ENCODE measurements around the gene DYRK4.
A peak's percentile ranks its signal among the peaks of the same experiment; 100 is the strongest.

DYRK4 gene

DNA sequence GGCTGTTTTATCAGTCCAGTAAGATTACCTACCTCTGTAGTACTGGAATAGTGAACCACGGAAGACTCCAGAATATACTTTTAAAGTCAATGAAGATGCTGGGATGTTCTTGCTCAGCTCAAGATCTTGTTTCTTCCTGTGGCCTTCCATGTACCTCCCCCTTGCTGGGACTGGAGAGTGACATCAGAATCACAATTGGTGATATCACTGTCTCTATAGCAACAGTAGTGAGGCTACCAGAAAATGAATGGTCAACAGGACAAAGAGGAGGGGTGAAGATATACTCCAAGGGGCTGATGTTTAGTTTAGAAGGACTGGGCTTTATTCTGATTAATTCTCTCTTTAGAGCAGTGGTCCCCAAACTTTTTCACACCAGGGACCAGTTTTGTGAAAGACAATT is 83.0 kb downstream of the DYRK4 start:
- no peak overlapping the region for H3K4me3 ChIP-seq (ENCODE audit: low read length)
- no peaks in the 10 kb centered on the region for H3K9me2 ChIP-seq (replicated peaks; ENCODE audit: control insufficient read depth, low read length)
- no peaks in the 10 kb centered on the region for H3K36me3 ChIP-seq (ENCODE audit: control insufficient read depth, low read length)
- H3K4me1 ChIP-seq (ENCODE audit: control insufficient read depth, low read length), result peaks cover 13% of the 10 kb centered on the region
- H4K20me1 ChIP-seq (ENCODE audit: control insufficient read depth, insufficient read depth, low read depth, low read length), result no peaks in the 10 kb centered on the region
- no peak overlapping the region for H3K4me2 ChIP-seq (ENCODE audit: low read length)
- H3F3A ChIP-seq (ENCODE audit: control insufficient read depth, insufficient read depth), result no peaks in the 10 kb centered on the region
- H3K9me3 ChIP-seq (ENCODE audit: control insufficient read depth, insufficient read depth, low read length), result no peaks in the 10 kb centered on the region
- no peak for TF ChIP-seq EZH2phosphoT487 (IDR thresholded peaks at IDR 0.05; ENCODE audit: borderline replicate concordance, low read length)
- TF ChIP-seq, protein P1, sequence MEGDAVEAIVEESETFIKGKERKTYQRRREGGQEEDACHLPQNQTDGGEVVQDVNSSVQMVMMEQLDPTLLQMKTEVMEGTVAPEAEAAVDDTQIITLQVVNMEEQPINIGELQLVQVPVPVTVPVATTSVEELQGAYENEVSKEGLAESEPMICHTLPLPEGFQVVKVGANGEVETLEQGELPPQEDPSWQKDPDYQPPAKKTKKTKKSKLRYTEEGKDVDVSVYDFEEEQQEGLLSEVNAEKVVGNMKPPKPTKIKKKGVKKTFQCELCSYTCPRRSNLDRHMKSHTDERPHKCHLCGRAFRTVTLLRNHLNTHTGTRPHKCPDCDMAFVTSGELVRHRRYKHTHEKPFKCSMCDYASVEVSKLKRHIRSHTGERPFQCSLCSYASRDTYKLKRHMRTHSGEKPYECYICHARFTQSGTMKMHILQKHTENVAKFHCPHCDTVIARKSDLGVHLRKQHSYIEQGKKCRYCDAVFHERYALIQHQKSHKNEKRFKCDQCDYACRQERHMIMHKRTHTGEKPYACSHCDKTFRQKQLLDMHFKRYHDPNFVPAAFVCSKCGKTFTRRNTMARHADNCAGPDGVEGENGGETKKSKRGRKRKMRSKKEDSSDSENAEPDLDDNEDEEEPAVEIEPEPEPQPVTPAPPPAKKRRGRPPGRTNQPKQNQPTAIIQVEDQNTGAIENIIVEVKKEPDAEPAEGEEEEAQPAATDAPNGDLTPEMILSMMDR (IDR thresholded peaks at IDR 0.05; ENCODE audit: low read depth, low read length, poor library complexity, severe bottlenecking), result no peak
- H3K27ac ChIP-seq (ENCODE audit: low read depth, low read length), result no peak overlapping the region
- peaks cover 3% of the 10 kb centered on the region; the same call in 1 of the 2 replicates for H3K27me3 ChIP-seq (ENCODE audit: control insufficient read depth, low read length)
- peaks cover 20% of the 10 kb centered on the region for H3K79me2 ChIP-seq (ENCODE audit: control insufficient read depth, low read length)

- H3K4me1 ChIP-seq (ENCODE audit: control insufficient read depth, low read length), result peaks cover 21% of the 10 kb centered on the region
- H4K20me1 ChIP-seq (ENCODE audit: control insufficient read depth, insufficient read depth, low read depth, low read length), result no peaks in the 10 kb centered on the region
- no peaks in the 10 kb centered on the region for H3K27me3 ChIP-seq (ENCODE audit: control insufficient read depth, low read length)
- peak overlapping the region; percentile 91 for H3K4me2 ChIP-seq (ENCODE audit: low read length)
- no peaks in the 10 kb centered on the region for H3K36me3 ChIP-seq (ENCODE audit: control insufficient read depth, low read length)
- no peaks in the 10 kb centered on the region for H3K9me3 ChIP-seq (ENCODE audit: control insufficient read depth, insufficient read depth, low read length)
- no peaks in the 10 kb centered on the region for H3F3A ChIP-seq (ENCODE audit: control insufficient read depth, insufficient read depth)
- H3K27ac ChIP-seq (ENCODE audit: low read depth, low read length), result peak overlapping the region; percentile 30; the same call in 1 of the 2 replicates
- TF ChIP-seq, protein P1 (IDR thresholded peaks at IDR 0.05; ENCODE audit: low read depth, low read length, poor library complexity, severe bottlenecking), result no peak
- no peak for TF ChIP-seq EZH2phosphoT487 (IDR thresholded peaks at IDR 0.05; ENCODE audit: borderline replicate concordance, low read length)
- peak overlapping the region; percentile 80 for H3K4me3 ChIP-seq (ENCODE audit: low read length)
- no peaks in the 10 kb centered on the region for H3K9me2 ChIP-seq (replicated peaks; ENCODE audit: control insufficient read depth, low read length)
- H3K79me2 ChIP-seq (ENCODE audit: control insufficient read depth, low read length), result peaks cover 49% of the 10 kb centered on the region
Measured at GRCh38 chr12:4648104-4648500, 86.1 kb downstream of the DYRK4 start.

GRCh38 chr12:4648501-4649357 is 86.7 kb downstream of the DYRK4 start, which contains the start of the genes AKAP3 and NDUFA9:
AKAP3 (minus strand) TSS chr12:4649051; CDS start chr12:4638196, 10,855 bp downstream.
NDUFA9 (plus strand) TSS chr12:4649114; CDS start chr12:4649127, 13 bp downstream.
- Histone ChIP-seq H3K27ac (ENCODE audit: low read depth, low read length) (peak within 1 kb of the TSS; percentile 30), H3K4me1 (ENCODE audit: control insufficient read depth, low read length) (peaks cover 21% of the 10 kb centered on the region), H3K27me3 (ENCODE audit: control insufficient read depth, low read length) (no peaks in the 10 kb centered on the region), H3F3A (ENCODE audit: control insufficient read depth, insufficient read depth) (no peaks in the 10 kb centered on the region), H3K4me2 (ENCODE audit: low read length) (peak within 1 kb of the TSS; percentile 91), H4K20me1 (ENCODE audit: control insufficient read depth, insufficient read depth, low read depth, low read length) (no peaks in the 10 kb centered on the region), H3K79me2 (ENCODE audit: control insufficient read depth, low read length) (peaks cover 56% of the 10 kb centered on the region), H3K4me3 (ENCODE audit: low read length) (peak within 1 kb of the TSS; percentile 80), H3K9me2 (replicated peaks; ENCODE audit: control insufficient read depth, low read length) (no peaks in the 10 kb centered on the region), H3K36me3 (ENCODE audit: control insufficient read depth, low read length) (no peaks in the 10 kb centered on the region), H3K9me3 (ENCODE audit: control insufficient read depth, insufficient read depth, low read length) (no peaks in the 10 kb centered on the region)
- TF ChIP-seq, protein P1 (IDR thresholded peaks at IDR 0.05; ENCODE audit: low read depth, low read length, poor library complexity, severe bottlenecking), result no peak
- no peak for TF ChIP-seq EZH2phosphoT487 (IDR thresholded peaks at IDR 0.05; ENCODE audit: borderline replicate concordance, low read length)

All from DOHH2 (cell line).